A549 (cell line): ENCODE measurements around the gene CPNE4. TPM values are rescaled to one million over a fixed set of nuclear protein-coding genes. Genes with fewer than 3 reads are reported as not detected.

Source experiments
- ATAC-seq, 2 experiments: fragments of 200-7000 bp in 1 of 2; fragments of >200 bp in 1 of 2; cut with Nextera tagmentation in 1 of 2; cut with Tn5 transposase in 1 of 2; 3 replicates each; pipeline versions ENCODE4 v1.8.0 to v1.9.1; 2018 to 2020; ENCODE audit warnings: mild to moderate bottlenecking in 1 of 2, moderate library complexity in 1 of 2
- CTCF ChIA-PET: fragments of 300-600 bp; sonication (Branson Sonifier 250); formaldehyde crosslinking; extraction: SDS; loops from one replicate; lab custom pipeline; 2021; ENCODE audit warnings: antibody characterized with exemption, inconsistent platforms; lab: Yijun Ruan, JAX
- POLR2A ChIA-PET: fragments of 350-600 bp; formaldehyde crosslinking; extraction: SDS; loops from one replicate; lab custom pipeline; 2021; ENCODE audit warnings: antibody characterized with exemption, inconsistent platforms; lab: Yijun Ruan, JAX
- DNase-seq, 2 experiments: peaks; one replicate each; pipeline versions ENCODE4 v3.0.0 to v3.0.0-alpha.2; 2011 to 2016; ENCODE audit warnings: low read depth in 1 of 2, low spot score in 1 of 2
- FAIRE-seq: peaks from 2 replicates; lab custom pipeline; 2011; peaks lifted over from hg19 to GRCh38; lab: Jason Lieb, UNC
- H3K27ac ChIP-seq, 2 experiments: fragments of >200 bp; sonication (Bioruptor Twin); formaldehyde crosslinking; 3 replicates each; pipeline ENCODE4 v1.5.1; 2016 to 2017
- H3K4me1 ChIP-seq: fragments of >200 bp; sonication (Bioruptor Twin); formaldehyde crosslinking; 3 replicates; pipeline ENCODE4 v1.6.1; 2016
- H3K4me2 ChIP-seq: fragments of >200 bp; sonication (Bioruptor Twin); formaldehyde crosslinking; 3 replicates; pipeline ENCODE4 v1.6.1; 2016
- H3K4me3 ChIP-seq: fragments of >200 bp; sonication (Bioruptor Twin); formaldehyde crosslinking; 3 replicates; pipeline ENCODE4 v1.5.1; 2016
- H3K9me3 ChIP-seq: fragments of >200 bp; sonication (Bioruptor Twin); formaldehyde crosslinking; 3 replicates; pipeline ENCODE4 v1.6.1; 2016
- ATOH8 ChIP-seq: fragments of 250-450 bp; sonication (Bioruptor Pico); IDR thresholded peaks from 2 replicates; pipeline ENCODE4 v1.5.0; 2020; ENCODE audit warnings: low read depth, mild to moderate bottlenecking, moderate library complexity
- CBX2 ChIP-seq: fragments of 200-600 bp; sonication (generic); IDR thresholded peaks from 2 replicates; pipeline ENCODE4 v1.6.1; 2016; ENCODE audit warnings: low read depth, mild to moderate bottlenecking, borderline replicate concordance
- CBX8 ChIP-seq: fragments of 200-600 bp; sonication (generic); IDR thresholded peaks from 2 replicates; pipeline ENCODE4 v1.6.1; 2016
- CEBPB ChIP-seq, 2 experiments: fragments of >200 bp in 1 of 2; sonication (Bioruptor Twin) in 1 of 2; formaldehyde crosslinking in 1 of 2; IDR thresholded peaks; 2 replicates each; pipeline ENCODE4 v1.6.1; 2012 to 2016
- CHD2 ChIP-seq: fragments of 150-350 bp; IDR thresholded peaks from 2 replicates; pipeline ENCODE4 v1.6.1; 2014; ENCODE audit warnings: low read length; ENCODE audit not compliant: partially characterized antibody
- CTCF ChIP-seq: fragments of >200 bp; sonication (Bioruptor Twin); formaldehyde crosslinking; IDR thresholded peaks from 3 replicates; pipeline ENCODE4 v1.5.1; 2016
- EHF ChIP-seq: fragments of 250-450 bp; sonication (Bioruptor Pico); IDR thresholded peaks from 2 replicates; pipeline ENCODE4 v1.5.0; 2020; ENCODE audit warnings: mild to moderate bottlenecking
- EHMT2 ChIP-seq: fragments of 200-600 bp; sonication (generic); IDR thresholded peaks from 2 replicates; pipeline ENCODE4 v1.6.1; 2016; ENCODE audit warnings: antibody characterized with exemption, low read depth, mild to moderate bottlenecking, moderate library complexity
- ELK1 ChIP-seq: fragments of 150-350 bp; IDR thresholded peaks from 2 replicates; pipeline ENCODE4 v1.6.1; 2014; ENCODE audit warnings: low read depth, mild to moderate bottlenecking, low read length
- FOSL2 ChIP-seq, 2 experiments: fragments of 450-650 bp in 1 of 2; fragments of >200 bp in 1 of 2; sonication (Bioruptor Twin) in 1 of 2; formaldehyde crosslinking; IDR thresholded peaks; 2 replicates each; pipeline versions ENCODE4 v1.5.0 to v1.6.1; 2016 to 2020; ENCODE audit warnings: mild to moderate bottlenecking in 1 of 2, moderate library complexity in 1 of 2
- GATA3 ChIP-seq: IDR thresholded peaks from 2 replicates; pipeline ENCODE4 v1.6.1; 2012; ENCODE audit warnings: borderline replicate concordance
- HDAC2 ChIP-seq: fragments of 200-600 bp; sonication (generic); IDR thresholded peaks from 2 replicates; pipeline ENCODE4 v1.6.1; 2016
- HEYL ChIP-seq: fragments of 250-450 bp; sonication (Bioruptor Pico); IDR thresholded peaks from 2 replicates; pipeline ENCODE4 v1.8.0; 2021; ENCODE audit warnings: mild to moderate bottlenecking, moderate library complexity
- HMGXB4 ChIP-seq: fragments of 250-450 bp; sonication (Bioruptor Pico); IDR thresholded peaks from 2 replicates; pipeline ENCODE4 v1.5.0; 2021; ENCODE audit warnings: mild to moderate bottlenecking, moderate library complexity, borderline replicate concordance
- HOXA7 ChIP-seq: fragments of 250-450 bp; sonication (Bioruptor Pico); IDR thresholded peaks from 2 replicates; pipeline ENCODE4 v1.5.0; 2020; ENCODE audit warnings: mild to moderate bottlenecking, moderate library complexity
- HOXB13 ChIP-seq: fragments of 250-450 bp; sonication (Bioruptor Pico); IDR thresholded peaks from 2 replicates; pipeline ENCODE4 v1.5.0; 2020; ENCODE audit warnings: low read depth, mild to moderate bottlenecking, moderate library complexity
- HOXB5 ChIP-seq: fragments of 250-450 bp; sonication (Bioruptor Pico); IDR thresholded peaks from 2 replicates; pipeline ENCODE4 v1.5.0; 2020; ENCODE audit warnings: mild to moderate bottlenecking, moderate library complexity
- JUNB ChIP-seq: fragments of >200 bp; sonication (Bioruptor Twin); formaldehyde crosslinking; IDR thresholded peaks from 2 replicates; pipeline ENCODE4 v1.6.1; 2016
- KDM5A ChIP-seq: fragments of 200-600 bp; sonication (generic); IDR thresholded peaks from 2 replicates; pipeline ENCODE4 v1.6.1; 2016; ENCODE audit warnings: antibody characterized with exemption, mild to moderate bottlenecking
- MYC ChIP-seq: IDR thresholded peaks from 2 replicates; pipeline ENCODE4 v1.6.1; 2012; ENCODE audit warnings: mild to moderate bottlenecking, inconsistent platforms, low read length, improper control_type of control experiment, borderline replicate concordance
- NR3C1 ChIP-seq: fragments of >200 bp; sonication (Bioruptor Twin); formaldehyde crosslinking; IDR thresholded peaks from 3 replicates; pipeline ENCODE4 v1.6.1; 2017
- PBX3 ChIP-seq: IDR thresholded peaks from 2 replicates; pipeline ENCODE4 v1.6.1; 2012
- POLR2AphosphoS2 ChIP-seq: conservative IDR thresholded peaks from 2 replicates; pipeline ENCODE4 v1.6.1; 2012; ENCODE audit warnings: low read length, improper control_type of control experiment, inconsistent platforms
- RARB ChIP-seq: fragments of 250-450 bp; sonication (Bioruptor Pico); IDR thresholded peaks from 2 replicates; pipeline ENCODE4 v1.8.0; 2021; ENCODE audit warnings: mild to moderate bottlenecking, moderate library complexity
- RNF2 ChIP-seq: fragments of 200-600 bp; sonication (generic); IDR thresholded peaks from 2 replicates; pipeline ENCODE4 v1.6.1; 2016; ENCODE audit warnings: low read depth, mild to moderate bottlenecking, antibody characterized with exemption, moderate library complexity, borderline replicate concordance
- SMC3 ChIP-seq: fragments of >200 bp; sonication (Bioruptor Twin); formaldehyde crosslinking; IDR thresholded peaks from 3 replicates; pipeline ENCODE4 v1.6.1; 2018; ENCODE audit warnings: inconsistent platforms
- TFCP2L1 ChIP-seq: fragments of 250-450 bp; sonication (Bioruptor Pico); IDR thresholded peaks from 2 replicates; pipeline ENCODE4 v1.5.0; 2021; ENCODE audit warnings: mild to moderate bottlenecking
- TP53 ChIP-seq: fragments of 250-450 bp; sonication (Bioruptor Pico); IDR thresholded peaks from 2 replicates; pipeline ENCODE4 v1.5.0; 2021; ENCODE audit warnings: mild to moderate bottlenecking, moderate library complexity
- ZC3H11A ChIP-seq: fragments of 450-650 bp; IDR thresholded peaks from 2 replicates; pipeline ENCODE4 v1.6.1; 2014; ENCODE audit warnings: antibody characterized with exemption, mild to moderate bottlenecking
- WGBS: methylation state at CpG from one replicate; pipeline ENCODE4 v1.1.6; 2017; ENCODE audit errors: missing lambda C conversion rate; 5-methylcytosine and 5-hydroxymethylcytosine counted together
- polyA plus RNA-seq, 4 experiments: library from polyadenylated mRNA; depleted of rRNA in 3 of 4; stranded (reverse); fragments of >200 nt; fragmentation: RNase III in 1 of 4; extraction: RNeasy Plus Mini Kit Qiagen cat#74134 plus additional on column Dnase treatment in 1 of 4; gene quantifications; 2 replicates in 3 of 4; 3 replicates in 1 of 4; pipeline ENCODE4 v1.2.3, GENCODE V29; 2011 to 2017
- TF ChIP-seq, protein P1 (sequence below): IDR thresholded peaks from 2 replicates; pipeline ENCODE4 v1.6.1; 2012

CPNE4 gene
- polyA plus RNA-seq, 2 of the 4 experiments (the other 2 are of a cell fraction): 3.6 to 8.7 TPM

GRCh38 chr3:131630097-131630496 lies 404.7 kb downstream of the CPNE4 start:
- Histone ChIP-seq H3K9me3 (no peaks in the 10 kb centered on the region), H3K4me3 (no peak overlapping the region), H3K4me1 (no peaks in the 10 kb centered on the region), H3K27ac (no peak overlapping the region), H3K4me2 (no peak overlapping the region)
- ATAC-seq (no peak), FAIRE-seq (no peak), DNase-seq (no peak)
- TF ChIP-seq TP53 (CRISPR knock-in tag): no peak
- no peak for TF ChIP-seq HOXB5 (CRISPR knock-in tag)
- no peak for TF ChIP-seq HDAC2
- TF ChIP-seq, protein P1, sequence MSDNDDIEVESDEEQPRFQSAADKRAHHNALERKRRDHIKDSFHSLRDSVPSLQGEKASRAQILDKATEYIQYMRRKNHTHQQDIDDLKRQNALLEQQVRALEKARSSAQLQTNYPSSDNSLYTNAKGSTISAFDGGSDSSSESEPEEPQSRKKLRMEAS: no peak
- TF ChIP-seq CBX8: no peak
- no peak for TF ChIP-seq EHF (CRISPR knock-in tag)
- TF ChIP-seq EHMT2: no peak
- no peak for TF ChIP-seq JUNB
- no peak for TF ChIP-seq HMGXB4 (CRISPR knock-in tag)
- no peak for TF ChIP-seq CTCF
- no peak for TF ChIP-seq ELK1
- TF ChIP-seq HOXB13: no peak
- no peak for TF ChIP-seq CEBPB (IDR thresholded peaks at IDR 0.05)
- no peak for TF ChIP-seq MYC
- TF ChIP-seq HOXA7 (CRISPR knock-in tag): no peak
- ChIA-PET CTCF (no interaction called here), POLR2A (no interaction called here)
- WGBS: 77% methylated on average over 3 of the region's 3 CpGs

DNA sequence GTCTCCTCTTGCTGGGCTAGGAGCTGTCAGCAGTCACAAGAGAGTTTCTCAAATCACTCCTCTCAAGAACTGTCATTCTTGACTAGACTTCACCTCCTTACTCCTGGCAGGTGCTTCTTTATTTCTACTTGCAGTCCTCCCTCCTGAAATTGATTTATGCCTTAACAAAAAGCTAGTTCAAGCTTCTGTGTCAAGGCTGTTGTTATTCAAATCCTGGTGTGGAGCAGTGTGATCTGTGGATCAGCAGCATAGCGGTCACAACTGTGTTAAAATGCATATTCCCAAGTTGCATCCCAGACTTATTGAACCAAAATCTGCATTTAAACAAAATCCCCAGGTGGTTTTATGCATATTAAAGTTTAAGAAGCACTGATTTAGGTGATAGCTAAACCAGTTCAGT lies 411.4 kb downstream of the CPNE4 start:
- FAIRE-seq: no peak
- ChIA-PET CTCF (no interaction called here), POLR2A (no interaction called here)
- Histone ChIP-seq H3K4me3 (no peak overlapping the region), H3K4me2 (no peak overlapping the region), H3K4me1 (no peaks in the 10 kb centered on the region), H3K27ac (no peak overlapping the region), H3K9me3 (no peaks in the 10 kb centered on the region)
- no peak for DNase-seq
- TF ChIP-seq CHD2 (no peak), HDAC2 (no peak), KDM5A (no peak), ATOH8 (CRISPR knock-in tag) (no peak), TFCP2L1 (no peak), HEYL (no peak), SMC3 (no peak), PBX3 (no peak), POLR2AphosphoS2 (no peak), NR3C1 (no peak), GATA3 (no peak), ZC3H11A (no peak), RARB (no peak), RNF2 (no peak), FOSL2 (IDR thresholded peaks at IDR 0.05) (no peak), FOSL2 (CRISPR knock-in tag; IDR thresholded peaks at IDR 0.05) (no peak), CBX2 (no peak)
- TF ChIP-seq, protein P1: no peak
- ATAC-seq: no peak
- 83% methylated on average over 1 of the region's 1 CpG for WGBS
